ENCODE results near the gene CNTNAP4. TPM values are rescaled to one million over a fixed set of nuclear protein-coding genes. Genes with fewer than 3 reads are reported as not detected.

CNTNAP4 gene
- total RNA-seq, 1 experiment from 2014 or later = not detected

DNA sequence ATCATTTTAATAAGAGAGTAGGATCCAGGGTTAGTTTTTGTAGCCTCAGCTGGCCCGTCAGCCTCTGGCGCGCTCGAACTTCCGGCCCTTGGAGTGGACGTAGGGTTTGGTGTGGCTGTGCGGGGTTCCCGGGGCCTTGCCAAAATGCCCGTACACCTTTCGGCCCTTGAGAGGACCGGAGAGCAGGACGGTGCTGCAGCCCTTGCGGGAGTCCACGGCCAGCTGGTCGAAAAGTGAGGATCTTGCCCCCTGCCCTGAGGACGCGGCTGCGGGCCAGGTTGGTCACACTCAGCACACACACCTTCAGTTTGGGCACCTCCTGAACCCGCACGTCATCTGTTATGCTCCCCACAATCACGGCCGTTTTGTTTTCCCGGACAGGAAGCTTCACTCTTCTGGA lies 42.2 kb upstream of the CNTNAP4 start:
- no peak overlapping the region for H3K4me2 ChIP-seq (ENCODE audit: low read length)
- ATAC-seq = no peak
- H2AFZ ChIP-seq (ENCODE audit: low read depth, low read length, poor library complexity, severe bottlenecking) = no peak overlapping the region
- no peaks in the 10 kb centered on the region; a peak in 1 of 4 replicates for H3K4me1 ChIP-seq (ENCODE audit: control insufficient read depth in 1 of 2, insufficient read depth in 2 of 2, low read length in 2 of 2)
- H4K20me1 ChIP-seq (ENCODE audit: insufficient read depth) = no peaks in the 10 kb centered on the region
- no peaks in the 10 kb centered on the region for H3K79me2 ChIP-seq (ENCODE audit: insufficient read depth, low read length)
- H3K9me3 ChIP-seq (ENCODE audit: control insufficient read depth in 1 of 2, insufficient read depth in 1 of 2, low read depth in 1 of 2, low read length in 2 of 2) = no peaks in the 10 kb centered on the region; a peak in 2 of 4 replicates
- no peaks in the 10 kb centered on the region for H3K9me2 ChIP-seq (ENCODE audit: insufficient read depth)
- H3K4me3 ChIP-seq (replicated peaks in 1 of 2; ENCODE audit: low read depth in 1 of 2, low read length in 2 of 2) = no peak overlapping the region
- no peak overlapping the region for H3K27ac ChIP-seq (ENCODE audit: low read depth, low read length)
- POLR2A ChIA-PET = no interaction called here
- DNase-seq (ENCODE audit: low read depth, low spot score) = no peak
- RAD21 ChIA-PET (ENCODE audit: low non-redundant PET in 1 of 2, low total read pairs in 2 of 2, uncharacterized antibody in 2 of 2, unreplicated experiment in 2 of 2) = interaction anchor here in 1 of 2 experiments (0.6 kb wide), 1 partner anchor 58 kb away, joined by 4 read pairs; no protein-coding TSS in a partner anchor
- intact Hi-C loops (cut with micrococcal nuclease) = no loop called here
- CTCF ChIA-PET = no interaction called here
- H3K27me3 ChIP-seq (ENCODE audit: insufficient read depth, low read length) = no peaks in the 10 kb centered on the region
- no peak for TF ChIP-seq CEBPB (IDR thresholded peaks at IDR 0.05; ENCODE audit: low read depth)
- TF ChIP-seq ZNF274 (IDR thresholded peaks at IDR 0.05; ENCODE audit: low read depth, low read length) = no peak
- TF ChIP-seq, protein P1, sequence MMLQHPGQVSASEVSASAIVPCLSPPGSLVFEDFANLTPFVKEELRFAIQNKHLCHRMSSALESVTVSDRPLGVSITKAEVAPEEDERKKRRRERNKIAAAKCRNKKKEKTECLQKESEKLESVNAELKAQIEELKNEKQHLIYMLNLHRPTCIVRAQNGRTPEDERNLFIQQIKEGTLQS (IDR thresholded peaks at IDR 0.05) = no peak
- no peak for TF ChIP-seq EGR1 (IDR thresholded peaks at IDR 0.05; ENCODE audit: low read depth)
- TF ChIP-seq RAD21 (IDR thresholded peaks at IDR 0.05; ENCODE audit: low read depth) = no peak
- H3K36me3 ChIP-seq (ENCODE audit: control insufficient read depth in 1 of 2, insufficient read depth in 2 of 2, low read length in 2 of 2) = no peaks in the 10 kb centered on the region
- no peak overlapping the region for H3K9ac ChIP-seq (ENCODE audit: low read length)
- no TSS peak for BruUV-seq (replicated peaks)

DNA sequence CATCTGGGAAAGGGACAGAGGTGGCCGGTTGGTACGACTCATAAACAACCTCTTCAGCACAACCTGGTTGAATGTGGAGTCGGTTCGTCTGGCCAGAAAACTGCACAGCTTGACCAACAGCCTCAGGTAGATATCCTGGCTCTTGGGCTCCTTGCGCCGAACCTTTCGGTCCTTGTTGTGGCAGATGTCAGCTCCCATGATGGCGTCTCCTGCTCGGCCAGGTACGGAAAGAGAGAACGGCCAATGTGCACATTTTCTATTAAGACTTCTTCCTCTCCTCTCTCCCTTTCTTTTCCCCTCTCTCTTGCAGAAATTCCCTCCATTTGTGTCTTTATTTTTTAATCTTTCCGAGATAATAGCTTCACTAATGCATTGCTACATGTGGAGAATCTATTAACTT lies 41.8 kb upstream of the CNTNAP4 start:
- Histone ChIP-seq H2AFZ (ENCODE audit: low read depth, low read length, poor library complexity, severe bottlenecking) (no peak overlapping the region), H3K9ac (ENCODE audit: low read length) (no peak overlapping the region), H3K27me3 (ENCODE audit: insufficient read depth, low read length) (no peaks in the 10 kb centered on the region), H3K9me3 (ENCODE audit: control insufficient read depth in 1 of 2, insufficient read depth in 1 of 2, low read depth in 1 of 2, low read length in 2 of 2) (no peaks in the 10 kb centered on the region; a peak in 2 of 4 replicates), H4K20me1 (ENCODE audit: insufficient read depth) (no peaks in the 10 kb centered on the region), H3K4me3 (replicated peaks in 1 of 2; ENCODE audit: low read depth in 1 of 2, low read length in 2 of 2) (no peak overlapping the region), H3K27ac (ENCODE audit: low read depth, low read length) (no peak overlapping the region), H3K4me1 (ENCODE audit: control insufficient read depth in 1 of 2, insufficient read depth in 2 of 2, low read length in 2 of 2) (no peaks in the 10 kb centered on the region; a peak in 1 of 4 replicates), H3K9me2 (ENCODE audit: insufficient read depth) (no peaks in the 10 kb centered on the region), H3K36me3 (ENCODE audit: control insufficient read depth in 1 of 2, insufficient read depth in 2 of 2, low read length in 2 of 2) (no peaks in the 10 kb centered on the region), H3K79me2 (ENCODE audit: insufficient read depth, low read length) (no peaks in the 10 kb centered on the region), H3K4me2 (ENCODE audit: low read length) (no peak overlapping the region)
- ATAC-seq = no peak
- ChIA-PET POLR2A (no interaction called here), RAD21 (ENCODE audit: low non-redundant PET in 1 of 2, low total read pairs in 2 of 2, uncharacterized antibody in 2 of 2, unreplicated experiment in 2 of 2) (interaction anchor here in 1 of 2 experiments (0.6 kb wide), 1 partner anchor 58 kb away, joined by 4 read pairs; no protein-coding TSS in a partner anchor), CTCF (no interaction called here)
- BruUV-seq (replicated peaks) = no TSS peak
- no peak for DNase-seq (ENCODE audit: low read depth, low spot score)
- intact Hi-C loops (cut with micrococcal nuclease) = no loop called here
- TF ChIP-seq SIN3A (IDR thresholded peaks at IDR 0.05; ENCODE audit: low read depth) (no peak), FOSL1 (IDR thresholded peaks at IDR 0.05; ENCODE audit: low read depth) (no peak), POLR2AphosphoS5 (IDR thresholded peaks at IDR 0.05; ENCODE audit: low read depth, low read length) (no peak), CBX3 (IDR thresholded peaks at IDR 0.05; ENCODE audit: low read depth) (no peak)

All from HCT116 (cell line).